SK-N-SH (cell line): ENCODE results near the gene TRIML1. TPM values are rescaled to one million over a fixed set of nuclear protein-coding genes. Genes with fewer than 3 reads are reported as not detected.

Experiments
- CTCF ChIA-PET: fragments of 300-600, 350-600 bp; formaldehyde crosslinking; extraction: SDS; loops from one replicate; lab custom pipeline; 2021; lab: Yijun Ruan, JAX
- POLR2A ChIA-PET: fragments of 350-600 bp; sonication (Branson Sonifier 250); formaldehyde crosslinking; extraction: SDS; loops from one replicate; lab custom pipeline; 2020; ENCODE audit warnings: antibody characterized with exemption, inconsistent platforms; lab: Yijun Ruan, JAX
- DNase-seq: peaks from one replicate; pipeline ENCODE4 v3.0.0; 2012
- H2AFZ ChIP-seq: fragments of 200-600 bp; sonication (generic); 2 replicates; pipeline ENCODE4 v1.8.1; 2016; ENCODE audit warnings: antibody characterized with exemption, mild to moderate bottlenecking, low read depth
- H3F3A ChIP-seq: fragments of 200-600 bp; sonication (generic); replicated peaks from 2 replicates; pipeline ENCODE3; 2016; ENCODE audit warnings: antibody characterized with exemption, mild to moderate bottlenecking; ENCODE audit not compliant: insufficient read depth
- H3K27ac ChIP-seq, 2 experiments: fragments of 200-500 bp in 1 of 2; fragments of 200-600 bp in 1 of 2; sonication (Bioruptor generic) in 1 of 2; sonication (generic), shearing (Covaris generic) in 1 of 2; 2 replicates each; pipeline versions ENCODE4 v1.5.1 to v1.6.1; 2014 to 2016; ENCODE audit warnings: low read depth in 2 of 2, inconsistent platforms in 1 of 2, low read length in 1 of 2, mild to moderate bottlenecking in 1 of 2, mixed read lengths in 1 of 2
- H3K27me3 ChIP-seq: fragments of 200-600 bp; sonication (generic), shearing (Covaris generic); 2 replicates; pipeline ENCODE4 v1.6.1; 2016; ENCODE audit warnings: mixed run types; ENCODE audit not compliant: insufficient read depth
- H3K36me3 ChIP-seq, 2 experiments: fragments of 200-500 bp in 1 of 2; fragments of 200-600 bp in 1 of 2; sonication (Bioruptor generic) in 1 of 2; sonication (generic) in 1 of 2; replicated peaks in 1 of 2; 2 replicates each; pipeline versions ENCODE3 to v1.5.1; 2014 to 2016; ENCODE audit warnings: low read length in 1 of 2, mild to moderate bottlenecking in 1 of 2; ENCODE audit not compliant: insufficient read depth in 2 of 2, control insufficient read depth in 1 of 2
- H3K4me1 ChIP-seq, 2 experiments: fragments of 200-500 bp in 1 of 2; fragments of 200-600 bp in 1 of 2; sonication (Bioruptor generic) in 1 of 2; sonication (generic), shearing (Covaris generic) in 1 of 2; 2 replicates each; pipeline versions ENCODE4 v1.5.1 to v1.6.1; 2014 to 2016; ENCODE audit warnings: low read depth in 1 of 2, low read length in 1 of 2, mixed run types in 1 of 2; ENCODE audit not compliant: insufficient read depth in 2 of 2, control insufficient read depth in 1 of 2
- H3K4me2 ChIP-seq: fragments of 200-600 bp; sonication (generic), shearing (Covaris generic); 2 replicates; pipeline ENCODE4 v1.6.1; 2017; ENCODE audit warnings: mixed run types
- H3K4me3 ChIP-seq, 2 experiments: fragments of 200-500 bp in 1 of 2; fragments of 200-600 bp in 1 of 2; sonication (Bioruptor generic) in 1 of 2; sonication (generic), shearing (Covaris generic) in 1 of 2; 2 replicates each; pipeline versions ENCODE4 v1.5.1 to v1.8.1; 2014 to 2016; ENCODE audit warnings: low read depth in 2 of 2, inconsistent platforms in 1 of 2, low read length in 1 of 2, mild to moderate bottlenecking in 1 of 2, mixed read lengths in 1 of 2, moderate library complexity in 1 of 2
- H3K79me2 ChIP-seq: fragments of 200-600 bp; sonication (generic); 2 replicates; pipeline ENCODE4 v1.8.1; 2017; ENCODE audit warnings: mild to moderate bottlenecking; ENCODE audit not compliant: insufficient read depth
- H3K9ac ChIP-seq: fragments of 200-600 bp; sonication (generic); 2 replicates; pipeline ENCODE4 v1.6.1; 2017; ENCODE audit warnings: mixed run types
- H3K9me2 ChIP-seq: fragments of 200-600 bp; sonication (generic); 2 replicates; pipeline ENCODE4 v1.6.1; 2017; ENCODE audit warnings: mixed run types
- H3K9me3 ChIP-seq: fragments of 200-600 bp; sonication (generic); 2 replicates; pipeline ENCODE4 v1.6.1; 2017; ENCODE audit warnings: mixed run types, mild to moderate bottlenecking, moderate library complexity
- H4K20me1 ChIP-seq: fragments of 200-600 bp; sonication (generic); 2 replicates; pipeline ENCODE4 v1.6.1; 2017; ENCODE audit warnings: mild to moderate bottlenecking, mixed run types; ENCODE audit not compliant: insufficient read depth
- CTCF ChIP-seq: fragments of 200-600 bp; sonication (generic); IDR thresholded peaks from 2 replicates; pipeline ENCODE4 v1.6.1; 2017; ENCODE audit warnings: antibody characterized with exemption, mild to moderate bottlenecking, moderate library complexity
- ELF1 ChIP-seq: IDR thresholded peaks from 2 replicates; pipeline ENCODE4 v1.4.0; 2012
- MAX ChIP-seq: IDR thresholded peaks from 2 replicates; pipeline ENCODE4 v1.4.0; 2012; ENCODE audit warnings: low read depth
- MXI1 ChIP-seq: IDR thresholded peaks from 2 replicates; pipeline ENCODE4 v1.6.1; 2012; ENCODE audit warnings: mild to moderate bottlenecking, low read depth, low read length, improper control_type of control experiment
- PBX3 ChIP-seq: IDR thresholded peaks from 2 replicates; pipeline ENCODE4; 2012
- RXRA ChIP-seq: IDR thresholded peaks from 2 replicates; pipeline ENCODE4 v1.4.0; 2012; ENCODE audit warnings: low read depth, mild to moderate bottlenecking, borderline replicate concordance
- TEAD4 ChIP-seq: IDR thresholded peaks from 2 replicates; pipeline ENCODE4 v1.4.0; 2012; ENCODE audit warnings: mild to moderate bottlenecking, borderline replicate concordance; ENCODE audit not compliant: insufficient read depth
- USF2 ChIP-seq: fragments of 150-350 bp; IDR thresholded peaks from 2 replicates; pipeline ENCODE4 v1.6.1; 2017; ENCODE audit warnings: antibody characterized with exemption, low read length, low read depth, borderline replicate concordance
- WGBS: methylation state at CpG from one replicate; pipeline ENCODE4 v1.1.6; 2017; ENCODE audit warnings: low lambda C conversion rate; 5-methylcytosine and 5-hydroxymethylcytosine counted together
- polyA plus RNA-seq, 3 experiments: library from polyadenylated mRNA; depleted of rRNA; stranded (reverse); fragments of >200 nt; gene quantifications; 2 replicates each; pipeline ENCODE4 v1.2.3, GENCODE V29; 2012

The TRIML1 gene
- polyA plus RNA-seq, 1 of the 3 experiments (the other 2 are of a cell fraction), result not detected

- H3K9ac ChIP-seq, result no peak overlapping the region
- no peaks in the 10 kb centered on the region for H3K36me3 ChIP-seq
- no peaks in the 10 kb centered on the region for H3K9me2 ChIP-seq
- 54% methylated on average over 4 of the region's 4 CpGs for WGBS
- no peaks in the 10 kb centered on the region for H4K20me1 ChIP-seq
- H3K9me3 ChIP-seq, result no peaks in the 10 kb centered on the region
- H3K27ac ChIP-seq, result no peak overlapping the region
- DNase-seq, result no peak
- ChIA-PET POLR2A (no interaction called here), CTCF (no interaction called here)
- no peak overlapping the region for H3K4me3 ChIP-seq
- no peaks in the 10 kb centered on the region for H3K4me1 ChIP-seq
- TF ChIP-seq ELF1, result no peak
- H3F3A ChIP-seq, result no peaks in the 10 kb centered on the region
- H3K27me3 ChIP-seq, result no peaks in the 10 kb centered on the region
- no peaks in the 10 kb centered on the region for H3K79me2 ChIP-seq
- H2AFZ ChIP-seq, result no peak overlapping the region
- no peak overlapping the region for H3K4me2 ChIP-seq
Observed at GRCh38 chr4:188130355-188130754, 8.9 kb upstream of the TRIML1 start.

GRCh38 chr4:188132232-188132631, 7.0 kb upstream of the TRIML1 start:
- H3F3A ChIP-seq, result no peaks in the 10 kb centered on the region
- no peak overlapping the region for H2AFZ ChIP-seq
- H3K9me2 ChIP-seq, result no peaks in the 10 kb centered on the region
- no peaks in the 10 kb centered on the region for H4K20me1 ChIP-seq
- no peak for TF ChIP-seq TEAD4
- TF ChIP-seq PBX3, result no peak
- TF ChIP-seq USF2, result no peak
- no peak for TF ChIP-seq CTCF
- TF ChIP-seq MAX, result no peak
- TF ChIP-seq MXI1, result no peak
- no peak for TF ChIP-seq RXRA
- H3K9me3 ChIP-seq, result no peaks in the 10 kb centered on the region
- no peaks in the 10 kb centered on the region for H3K4me1 ChIP-seq
- WGBS, result 43% methylated on average over 5 of the region's 5 CpGs
- no peaks in the 10 kb centered on the region for H3K79me2 ChIP-seq
- H3K27ac ChIP-seq, result no peak overlapping the region
- H3K27me3 ChIP-seq, result no peaks in the 10 kb centered on the region
- no peaks in the 10 kb centered on the region for H3K36me3 ChIP-seq
- H3K4me2 ChIP-seq, result no peak overlapping the region
- ChIA-PET POLR2A (no interaction called here), CTCF (no interaction called here)
- H3K9ac ChIP-seq, result no peak overlapping the region
- no peak overlapping the region for H3K4me3 ChIP-seq
- no peak for DNase-seq
